Measurements from ENCODE around the gene TMUB2.

The TMUB2 gene

GRCh38 chr17:44149750-44150329 lies 36.9 kb upstream of the TMUB2 start:
- Histone ChIP-seq H3K36me3 (ENCODE audit: control insufficient read depth in 2 of 2, insufficient read depth in 1 of 2, low read length in 2 of 2) (peaks cover 65 to 87% of the 10 kb centered on the region in 2 experiments), H3K4me1 (ENCODE audit: control insufficient read depth, insufficient read depth, low read length) (peaks cover 3% of the 10 kb centered on the region; the same call in 1 of the 2 replicates), H3K9me3 (ENCODE audit: control insufficient read depth, insufficient read depth, low read depth, low read length) (no peaks in the 10 kb centered on the region), H3K27ac (ENCODE audit: extremely low read depth, low read depth, low read length) (peak overlapping the region; percentile 29), H3K4me3 (ENCODE audit: low read depth, low read length) (no peak overlapping the region)
- ChIA-PET POLR2A (interaction anchor here (0.5 kb wide), 1 partner anchor 426 kb away, joined by 3 read pairs; no protein-coding TSS in a partner anchor), CTCF (interaction anchor here (1.0 to 3.1 kb wide), 8 partner anchors 9 to 66 kb away, joined by 5 to 16 read pairs (median 8); partner anchors contain the start of gene TMUB2)
- TF ChIP-seq ZNF596 (tag by site-specific recombination; IDR thresholded peaks at IDR 0.05): no peak
- TF ChIP-seq ZNF623 (tag by site-specific recombination; IDR thresholded peaks at IDR 0.05): peak; percentile 46
- TF ChIP-seq ZNF140 (tag by site-specific recombination; IDR thresholded peaks at IDR 0.05): no peak
- no peak for TF ChIP-seq SALL2 (tag by site-specific recombination; IDR thresholded peaks at IDR 0.05; ENCODE audit: borderline replicate concordance)
- no peak for TF ChIP-seq ZNF670 (tag by site-specific recombination; IDR thresholded peaks at IDR 0.05; ENCODE audit: low read depth)
- no peak for TF ChIP-seq ZNF558 (tag by site-specific recombination; IDR thresholded peaks at IDR 0.05)
- no peak for TF ChIP-seq ZNF580 (tag by site-specific recombination; IDR thresholded peaks at IDR 0.05)
- TF ChIP-seq ZXDB (tag by site-specific recombination; IDR thresholded peaks at IDR 0.05): no peak
- no peak for TF ChIP-seq ZNF19 (tag by site-specific recombination; IDR thresholded peaks at IDR 0.05; ENCODE audit: low read depth)
- no peak for TF ChIP-seq KLF10 (tag by site-specific recombination; IDR thresholded peaks at IDR 0.05)
- peak; percentile 82 for TF ChIP-seq PRDM10 (tag by site-specific recombination; IDR thresholded peaks at IDR 0.05)
- no peak for TF ChIP-seq ZNF174 (tag by site-specific recombination; IDR thresholded peaks at IDR 0.05)
- TF ChIP-seq ZNF24 (tag by site-specific recombination; IDR thresholded peaks at IDR 0.05): no peak
- no peak for TF ChIP-seq ZNF791 (tag by site-specific recombination; IDR thresholded peaks at IDR 0.05)
- TF ChIP-seq ZNF747 (tag by site-specific recombination; IDR thresholded peaks at IDR 0.05): no peak
- TF ChIP-seq MYNN (tag by site-specific recombination; IDR thresholded peaks at IDR 0.05; ENCODE audit: borderline replicate concordance): no peak
- TF ChIP-seq ZBTB10 (tag by site-specific recombination; IDR thresholded peaks at IDR 0.05): no peak
- TF ChIP-seq ZNF514 (tag by site-specific recombination; IDR thresholded peaks at IDR 0.05): no peak
- no peak for TF ChIP-seq INSM2 (tag by site-specific recombination; IDR thresholded peaks at IDR 0.05)
- no peak for TF ChIP-seq KLF7 (tag by site-specific recombination; IDR thresholded peaks at IDR 0.05; ENCODE audit: borderline replicate concordance)
- TF ChIP-seq ZNF324 (tag by site-specific recombination; IDR thresholded peaks at IDR 0.05): no peak
- no peak for TF ChIP-seq ZBTB49 (tag by site-specific recombination; IDR thresholded peaks at IDR 0.05; ENCODE audit: low read depth)
- TF ChIP-seq EGR2 (tag by site-specific recombination; IDR thresholded peaks at IDR 0.05; ENCODE audit: low read depth): peak; percentile 41; the same call in 1 of the 2 replicates
- no peak for TF ChIP-seq ZNF830 (tag by site-specific recombination; IDR thresholded peaks at IDR 0.05; ENCODE audit: low read depth)
- TF ChIP-seq ZNF223 (tag by site-specific recombination; IDR thresholded peaks at IDR 0.05): no peak
- no peak for TF ChIP-seq YY2 (tag by site-specific recombination; IDR thresholded peaks at IDR 0.05)
- TF ChIP-seq ZNF843 (tag by site-specific recombination; IDR thresholded peaks at IDR 0.05): no peak
- TF ChIP-seq ZFHX2 (tag by site-specific recombination; conservative IDR thresholded peaks at IDR 0.05): peak; percentile 29; the same call in 1 of the 2 replicates
- no peak for TF ChIP-seq ZNF629 (tag by site-specific recombination; IDR thresholded peaks at IDR 0.05)

Measured in HEK293 (cell line).